HG03135 (cell line): ENCODE results near the gene RASGRP2.

ENCODE experiments used
- ATAC-seq: cut with Tn5 transposase; IDR thresholded peaks from one replicate; pipeline ENCODE4 v1.9.1; 2021; ENCODE audit warnings: mild to moderate bottlenecking, moderate library complexity; ENCODE audit not compliant: unreplicated experiment

Gene RASGRP2

GRCh38 chr11:64742087-64742888, 1.7 kb downstream of the RASGRP2 start:
- ATAC-seq: no peak

DNA sequence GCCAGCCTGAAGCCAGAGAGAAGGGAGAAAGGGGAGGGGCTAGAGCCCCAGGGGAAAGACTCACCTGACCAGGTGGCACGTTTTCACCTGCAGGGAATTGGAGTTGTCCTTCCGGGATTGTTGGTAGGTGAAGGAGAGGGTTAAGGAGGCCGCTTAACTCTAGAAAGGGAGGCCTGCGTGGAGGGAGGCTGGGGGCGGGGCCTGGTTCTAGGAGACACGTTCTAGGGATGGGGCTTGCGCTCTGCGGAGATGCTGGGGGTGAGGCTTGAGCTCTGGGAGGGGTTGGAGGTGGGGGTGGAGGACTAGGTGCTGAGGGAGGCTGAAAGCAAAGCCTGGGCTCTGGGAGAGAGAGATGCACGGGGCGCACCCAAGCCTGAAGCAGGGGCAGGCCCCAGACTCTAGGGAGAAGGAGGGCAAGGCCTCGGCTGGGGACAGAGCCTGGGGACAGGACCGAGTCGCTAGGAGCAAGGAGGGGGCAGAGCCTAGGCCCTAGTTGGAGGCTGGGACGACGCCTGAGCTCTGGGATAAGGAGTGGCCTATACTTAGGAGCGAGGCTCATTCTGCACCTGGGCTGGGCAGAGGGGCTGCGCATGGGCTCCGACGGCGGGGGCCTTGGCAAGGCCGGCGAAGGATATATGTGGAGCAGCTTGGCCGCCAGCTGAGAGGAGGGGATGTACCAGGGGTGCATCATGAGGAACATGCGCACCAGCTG, 2.4 kb downstream of the RASGRP2 start:
- ATAC-seq: no peak

- no peak for ATAC-seq
Observed at GRCh38 chr11:64739871-64740270, 4.1 kb downstream of the RASGRP2 start.

DNA sequence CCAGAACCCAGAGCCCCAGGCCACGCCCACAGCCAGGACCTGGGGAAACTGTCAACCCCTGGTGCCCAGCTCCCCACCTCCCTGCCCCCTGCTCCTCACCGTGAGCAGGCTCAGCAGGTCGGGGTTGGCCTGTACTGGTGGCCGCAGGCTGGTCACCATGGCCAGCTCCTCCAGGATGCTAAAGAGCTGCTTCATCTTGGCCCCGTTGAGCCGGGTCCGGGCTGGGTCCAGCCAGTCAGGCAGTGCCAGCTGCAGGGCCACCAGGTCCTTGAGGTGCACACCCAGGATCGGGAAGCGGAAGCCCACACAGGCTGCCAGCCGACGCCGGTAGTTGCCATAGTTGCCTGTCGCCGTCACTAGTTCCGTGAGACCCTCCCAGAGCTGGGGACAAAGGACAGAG, 7.3 kb downstream of the RASGRP2 start:
- no peak for ATAC-seq

DNA sequence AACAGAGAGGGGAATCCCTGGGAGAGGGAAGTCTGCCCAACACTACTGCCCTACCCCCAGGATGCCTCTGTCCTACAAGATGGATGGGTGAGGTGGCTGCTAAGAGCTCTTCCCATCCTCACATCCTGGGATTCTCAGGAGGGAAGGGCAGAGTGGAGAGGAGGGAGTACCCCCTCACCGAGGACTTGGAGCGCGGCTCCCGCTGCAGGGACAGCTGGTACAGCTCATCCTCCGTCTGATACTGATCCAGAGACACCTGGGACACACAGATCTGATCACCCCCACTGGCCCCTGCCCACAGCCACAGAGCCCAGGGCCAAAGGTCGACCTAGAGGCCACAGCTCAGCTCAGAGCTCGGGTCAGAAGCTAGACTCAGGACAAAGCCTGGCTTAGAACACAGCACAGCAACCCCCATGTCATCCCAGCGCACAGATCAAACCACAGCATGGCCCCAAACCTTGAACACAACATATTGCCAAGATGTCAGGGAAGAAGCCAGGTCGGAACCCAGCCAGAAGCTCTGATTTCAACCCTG, 8.2 kb downstream of the RASGRP2 start:
- no peak for ATAC-seq

GRCh38 chr11:64734811-64735724, 8.9 kb downstream of the RASGRP2 start:
- ATAC-seq: no peak

GRCh38 chr11:64731601-64732000, 12.3 kb downstream of the RASGRP2 start:
- no peak for ATAC-seq

GRCh38 chr11:64729851-64730382, 14.0 kb downstream of the RASGRP2 start:
- no peak for ATAC-seq

GRCh38 chr11:64728757-64729365, 15.1 kb downstream of the RASGRP2 start:
- no peak for ATAC-seq

GRCh38 chr11:64726867-64727530, 16.9 kb downstream of the RASGRP2 start:
- ATAC-seq: no peak

GRCh38 chr11:64726211-64726641, 17.7 kb downstream of the RASGRP2 start:
- no peak for ATAC-seq

DNA sequence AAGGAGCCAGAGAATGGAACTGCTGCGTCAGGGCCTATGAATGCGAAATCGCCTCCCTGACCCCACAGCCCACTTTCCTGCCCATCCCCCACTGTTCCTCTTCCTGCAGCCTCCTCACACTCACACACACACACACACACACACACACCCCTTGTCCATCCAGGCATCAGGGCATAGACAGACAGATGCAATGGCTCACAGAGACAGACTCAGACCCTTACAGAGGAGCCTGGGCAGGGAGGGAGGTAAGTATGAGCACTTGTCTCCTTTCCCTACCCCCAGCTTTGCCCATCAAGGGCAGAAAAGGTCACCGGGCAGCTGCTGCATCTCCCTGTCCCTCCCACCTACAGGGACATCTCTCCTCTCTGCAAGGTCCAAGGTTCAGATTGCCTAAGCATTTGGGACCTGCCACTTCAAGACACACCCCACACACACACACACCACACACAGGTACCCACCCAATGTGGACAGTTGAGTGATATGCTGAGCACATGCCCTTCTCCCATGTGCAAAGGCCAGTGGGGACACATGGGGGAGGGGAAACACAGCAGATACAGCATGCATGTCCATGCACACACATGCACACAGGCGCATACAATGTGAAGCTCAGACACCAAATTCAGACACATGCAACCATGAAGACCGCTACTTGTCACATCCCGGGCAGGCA, 18.9 kb downstream of the RASGRP2 start:
- no peak for ATAC-seq

GRCh38 chr11:64723907-64724862, 19.8 kb downstream of the RASGRP2 start:
- no peak for ATAC-seq

DNA sequence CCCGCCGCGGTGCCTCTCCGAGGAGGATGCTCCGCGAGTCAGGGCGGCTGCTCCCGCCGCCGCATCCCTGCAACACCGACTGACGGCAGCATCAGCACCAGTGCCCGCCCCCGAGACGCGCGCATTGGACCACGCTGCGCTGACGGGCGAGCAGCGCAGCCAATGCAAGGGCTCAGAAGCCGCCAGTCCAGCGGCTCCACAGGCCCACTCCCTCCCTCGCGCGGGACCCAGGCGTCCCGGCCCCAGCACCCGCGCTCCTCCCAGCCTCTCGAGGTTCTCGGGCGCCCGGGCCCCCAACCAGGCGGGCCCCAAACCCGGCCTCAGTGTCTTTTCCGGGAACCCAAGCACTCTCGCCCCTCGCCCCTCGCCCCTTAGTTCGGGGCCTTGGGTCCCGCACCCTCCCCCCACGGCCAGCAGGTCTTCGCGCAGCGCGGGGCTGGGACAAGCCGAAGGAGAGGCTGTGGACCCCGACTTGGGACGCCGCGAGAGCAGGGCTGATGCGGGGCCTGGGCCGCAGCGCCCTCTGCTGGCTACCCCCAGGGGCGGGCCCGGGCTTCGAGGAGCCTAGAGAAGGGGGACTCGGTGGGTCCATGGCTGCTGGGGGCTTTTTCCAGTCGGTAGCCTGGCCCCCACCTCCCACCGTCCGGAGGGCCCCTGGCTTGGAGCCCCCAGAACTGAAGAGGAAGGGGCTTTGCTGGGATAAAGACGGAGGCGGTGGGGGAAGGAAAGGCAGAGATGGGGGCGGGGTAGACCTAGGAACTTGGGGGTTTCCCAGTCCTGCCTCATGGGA, 20.6 kb downstream of the RASGRP2 start, which contains the start of gene NRXN2:
NRXN2 (minus strand) TSS at position 81 of the 790 bp plus-strand sequence. CDS start 9,498 bp downstream, outside the sequence.
- ATAC-seq: peak; percentile 80

DNA sequence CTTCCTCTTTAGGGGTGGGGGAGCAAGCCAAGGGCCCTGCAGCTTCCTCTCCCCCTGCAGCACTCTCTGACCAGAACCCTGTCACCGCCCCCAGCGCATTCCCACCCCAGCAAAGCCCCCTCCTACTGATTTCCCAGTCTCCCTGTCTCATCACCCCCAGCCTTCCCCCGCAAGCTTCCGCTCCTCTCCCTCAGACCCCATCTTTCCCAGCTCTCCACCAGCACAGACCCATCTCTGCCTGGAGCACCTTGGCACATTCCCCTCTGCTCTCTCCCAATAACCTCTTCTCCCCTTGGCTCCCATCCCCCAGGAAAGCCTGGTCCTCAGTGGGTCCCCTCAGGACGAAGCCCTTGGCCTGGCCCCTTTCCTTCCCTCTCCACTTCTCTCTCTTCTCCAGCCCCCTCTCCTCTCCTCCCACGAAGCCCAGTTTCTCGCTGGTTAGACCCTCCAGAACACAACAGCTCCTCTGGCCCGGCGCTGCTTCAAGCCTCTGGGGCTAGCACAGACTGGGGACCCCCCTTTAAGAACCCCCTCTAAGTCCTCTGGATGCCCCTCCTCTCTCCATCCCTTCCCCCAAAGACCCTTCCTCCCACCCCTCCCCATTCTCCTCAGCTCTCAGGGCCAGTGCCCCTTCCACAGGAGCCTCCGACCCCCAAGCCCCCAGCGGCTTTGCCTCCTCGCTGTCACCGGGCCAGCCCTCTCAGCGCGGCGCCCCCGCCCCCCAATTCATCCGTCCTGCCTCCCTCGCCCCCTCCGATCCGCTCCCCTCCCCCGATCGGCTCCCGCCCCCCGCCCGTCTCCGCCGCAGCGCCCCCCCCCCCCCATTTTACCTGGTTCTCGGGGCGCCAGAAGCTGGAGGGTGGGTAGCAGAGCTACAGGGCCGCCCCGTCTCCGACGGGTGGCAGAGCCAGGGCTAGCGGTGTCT, 21.5 kb downstream of the RASGRP2 start:
- no peak for ATAC-seq

DNA sequence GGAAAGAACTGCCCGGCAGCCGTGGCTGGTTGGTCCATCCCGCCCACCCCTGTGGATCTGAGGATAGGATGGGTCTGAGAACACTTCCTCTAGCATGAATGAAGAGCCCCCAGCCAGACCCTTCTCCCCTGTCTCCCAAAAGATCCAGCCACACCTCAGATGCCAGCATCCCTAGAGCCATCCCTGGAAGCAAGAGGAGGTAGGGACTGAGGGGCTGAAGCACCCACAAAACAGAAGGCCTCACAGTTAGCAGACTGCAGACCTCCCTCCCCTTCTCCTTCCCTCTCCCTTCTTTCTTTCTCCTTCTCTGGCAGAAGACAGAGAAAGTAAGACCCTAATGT, 22.6 kb downstream of the RASGRP2 start:
- no peak for ATAC-seq
